GM18867 (cell line): ENCODE results near the gene NMT1.

Experiments
- ATAC-seq: cut with Tn5 transposase; IDR thresholded peaks from one replicate; pipeline ENCODE4 v1.9.1; 2021; ENCODE audit warnings: mild to moderate bottlenecking, moderate library complexity; ENCODE audit not compliant: unreplicated experiment

NMT1 gene

DNA sequence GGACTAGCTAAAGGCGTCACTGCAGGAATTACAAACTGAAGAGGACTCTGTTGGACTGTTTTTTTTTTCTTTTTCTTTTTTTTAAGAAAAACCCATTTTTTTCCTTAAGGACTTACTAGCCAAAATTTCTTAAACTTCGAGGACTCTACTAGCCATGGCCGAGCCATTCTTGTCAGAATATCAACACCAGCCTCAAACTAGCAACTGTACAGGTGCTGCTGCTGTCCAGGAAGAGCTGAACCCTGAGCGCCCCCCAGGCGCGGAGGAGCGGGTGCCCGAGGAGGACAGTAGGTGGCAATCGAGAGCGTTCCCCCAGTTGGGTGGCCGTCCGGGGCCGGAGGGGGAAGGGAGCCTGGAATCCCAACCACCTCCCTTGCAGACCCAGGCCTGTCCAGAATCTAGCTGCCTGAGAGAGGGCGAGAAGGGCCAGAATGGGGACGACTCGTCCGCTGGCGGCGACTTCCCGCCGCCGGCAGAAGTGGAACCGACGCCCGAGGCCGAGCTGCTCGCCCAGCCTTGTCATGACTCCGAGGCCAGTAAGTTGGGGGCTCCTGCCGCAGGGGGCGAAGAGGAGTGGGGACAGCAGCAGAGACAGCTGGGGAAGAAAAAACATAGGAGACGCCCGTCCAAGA is 88.0 kb downstream of the NMT1 start:
- no peak for ATAC-seq

DNA sequence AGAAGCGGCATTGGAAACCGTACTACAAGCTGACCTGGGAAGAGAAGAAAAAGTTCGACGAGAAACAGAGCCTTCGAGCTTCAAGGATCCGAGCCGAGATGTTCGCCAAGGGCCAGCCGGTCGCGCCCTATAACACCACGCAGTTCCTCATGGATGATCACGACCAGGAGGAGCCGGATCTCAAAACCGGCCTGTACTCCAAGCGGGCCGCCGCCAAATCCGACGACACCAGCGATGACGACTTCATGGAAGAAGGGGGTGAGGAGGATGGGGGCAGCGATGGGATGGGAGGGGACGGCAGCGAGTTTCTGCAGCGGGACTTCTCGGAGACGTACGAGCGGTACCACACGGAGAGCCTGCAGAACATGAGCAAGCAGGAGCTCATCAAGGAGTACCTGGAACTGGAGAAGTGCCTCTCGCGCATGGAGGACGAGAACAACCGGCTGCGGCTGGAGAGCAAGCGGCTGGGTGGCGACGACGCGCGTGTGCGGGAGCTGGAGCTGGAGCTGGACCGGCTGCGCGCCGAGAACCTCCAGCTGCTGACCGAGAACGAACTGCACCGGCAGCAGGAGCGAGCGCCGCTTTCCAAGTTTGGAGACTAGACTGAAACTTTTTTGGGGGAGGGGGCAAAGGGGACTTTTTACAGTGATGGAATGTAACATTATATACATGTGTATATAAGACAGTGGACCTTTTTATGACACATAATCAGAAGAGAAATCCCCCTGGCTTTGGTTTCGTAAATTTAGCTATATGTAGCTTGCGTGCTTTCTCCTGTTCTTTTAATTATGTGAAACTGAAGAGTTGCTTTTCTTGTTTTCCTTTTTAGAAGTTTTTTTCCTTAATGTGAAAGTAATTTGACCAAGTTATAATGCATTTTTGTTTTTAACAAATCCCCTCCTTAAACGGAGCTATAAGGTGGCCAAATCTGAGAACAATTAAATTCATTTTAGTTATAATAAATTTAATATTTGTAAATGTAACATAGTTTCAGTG is 88.8 kb downstream of the NMT1 start:
- ATAC-seq, result no peak

DNA sequence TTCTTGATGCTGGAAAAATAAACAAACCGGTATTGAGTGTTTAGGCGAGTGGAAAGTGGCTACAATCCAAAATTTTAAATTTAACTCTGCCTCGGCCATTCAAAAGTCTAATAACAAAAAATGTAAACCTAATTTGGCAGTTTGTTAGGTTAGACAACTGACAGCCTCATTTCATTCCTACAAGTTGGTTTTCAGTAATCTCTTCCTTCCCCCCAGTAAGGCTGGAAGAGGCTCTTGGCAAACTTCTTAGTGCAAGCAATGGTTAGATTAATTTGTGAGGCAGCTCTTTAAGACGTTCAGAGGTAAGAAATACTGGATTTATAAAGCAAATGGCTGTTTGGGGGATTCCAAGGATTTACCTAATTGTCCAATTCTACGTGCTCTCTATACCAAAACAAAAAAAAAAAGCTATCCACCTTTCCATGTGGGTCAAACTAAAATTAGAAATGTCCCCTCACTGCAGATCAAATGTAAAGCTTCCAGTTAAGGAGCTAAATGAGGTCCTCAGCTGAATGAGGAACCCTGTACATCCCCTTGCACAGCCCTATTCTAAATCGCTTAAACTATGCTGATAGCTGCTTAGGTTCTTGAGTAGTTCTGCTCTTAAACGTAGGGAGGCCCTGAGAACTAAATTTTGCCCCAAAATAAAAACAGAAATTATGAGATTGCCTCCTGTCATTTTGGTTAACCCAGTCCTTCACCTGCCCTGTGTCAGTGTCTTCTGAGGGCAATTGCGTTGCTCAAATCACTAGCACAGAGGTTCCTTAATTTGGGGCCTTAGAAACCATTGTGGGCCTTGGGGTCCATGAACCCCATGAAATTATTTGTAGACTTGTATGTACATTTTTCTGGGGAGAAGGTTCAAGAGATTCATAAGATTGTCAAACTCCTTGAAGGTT is 90.0 kb downstream of the NMT1 start:
- ATAC-seq, result no peak

DNA sequence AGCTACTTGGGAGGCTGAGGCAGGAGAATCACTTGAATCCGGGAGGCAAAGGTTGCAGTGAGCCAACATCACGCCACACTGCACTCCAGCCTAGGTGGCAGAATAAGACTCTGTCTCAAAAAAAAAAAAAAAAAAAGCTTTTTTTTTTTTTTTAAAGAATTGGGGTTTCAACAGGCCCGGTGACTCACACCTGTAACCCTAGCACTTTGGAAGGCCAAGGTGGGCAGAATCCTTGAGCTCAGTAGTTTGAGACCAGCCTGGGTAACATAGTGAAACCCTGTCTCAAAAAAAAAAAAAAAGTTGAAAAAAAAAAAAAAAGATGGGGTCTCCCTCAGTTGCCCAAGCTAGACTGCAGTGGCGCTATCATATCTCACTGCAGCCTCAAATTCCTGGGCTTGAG is 93.9 kb downstream of the NMT1 start:
- no peak for ATAC-seq

DNA sequence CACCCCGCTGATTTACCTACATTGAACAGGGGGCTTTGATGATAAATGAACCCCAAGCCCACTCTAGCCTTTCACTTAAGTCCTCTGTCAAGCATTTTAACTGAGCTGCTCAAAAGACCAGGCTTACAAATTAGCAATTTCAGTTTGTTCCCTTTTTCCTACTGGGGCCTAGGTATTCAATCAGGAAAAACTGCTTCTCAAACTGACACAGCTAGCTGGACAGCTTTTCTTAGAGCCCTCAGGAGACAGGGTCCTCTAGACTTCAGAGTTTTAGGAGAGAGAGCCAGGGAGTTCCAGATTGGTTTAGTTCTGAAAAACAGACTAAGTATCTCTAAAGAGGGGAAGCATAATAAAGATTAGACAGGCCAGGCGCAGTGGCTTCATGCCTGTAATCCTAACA is 94.4 kb downstream of the NMT1 start:
- no peak for ATAC-seq

DNA sequence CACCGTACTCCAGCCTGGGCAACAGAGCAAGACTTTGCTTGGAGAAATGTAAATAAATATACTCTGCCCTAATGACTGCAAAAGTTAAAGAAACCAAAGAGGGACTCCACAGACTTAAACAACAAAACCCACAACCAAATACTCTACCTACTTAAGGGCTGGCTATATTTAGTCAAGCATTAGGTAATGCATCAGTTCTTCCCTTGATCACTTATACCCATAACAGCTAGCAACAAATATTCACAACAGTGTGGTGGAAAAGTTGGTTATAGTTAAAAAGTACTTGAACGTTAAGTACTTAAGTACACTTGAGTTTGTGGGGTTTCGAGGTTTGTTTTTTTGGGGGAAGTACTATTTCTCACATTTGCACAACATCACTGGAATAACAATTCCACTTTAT is 95.1 kb downstream of the NMT1 start:
- no peak for ATAC-seq
